DOHH2 (cell line): ENCODE data around the gene TGM3.

Experiments
- H3F3A ChIP-seq: fragments of 200-600 bp; sonication (generic), shearing (Covaris generic); 2 replicates; pipeline ENCODE4 v1.6.0; 2016; ENCODE audit warnings: antibody characterized with exemption, mild to moderate bottlenecking; ENCODE audit not compliant: control insufficient read depth, insufficient read depth
- H3K27ac ChIP-seq: fragments of 200-600 bp; sonication (generic); 2 replicates; pipeline ENCODE4 v1.5.1; 2014; ENCODE audit warnings: low read depth, mild to moderate bottlenecking, low read length, moderate library complexity
- H3K27me3 ChIP-seq: fragments of 200-600 bp; sonication (generic); 2 replicates; pipeline ENCODE4 v1.6.1; 2014; ENCODE audit warnings: mild to moderate bottlenecking, low read length, mixed read lengths; ENCODE audit not compliant: control insufficient read depth
- H3K36me3 ChIP-seq: fragments of 200-600 bp; sonication (generic); 2 replicates; pipeline ENCODE4 v1.6.1; 2014; ENCODE audit warnings: mild to moderate bottlenecking, low read length, moderate library complexity, mixed read lengths; ENCODE audit not compliant: control insufficient read depth
- H3K4me1 ChIP-seq: fragments of 200-600 bp; sonication (generic); 2 replicates; pipeline ENCODE4 v1.6.1; 2014; ENCODE audit warnings: mild to moderate bottlenecking, low read length, mixed read lengths; ENCODE audit not compliant: control insufficient read depth
- H3K4me2 ChIP-seq: fragments of 200-600 bp; sonication (generic); 2 replicates; pipeline ENCODE4 v1.6.0; 2014; ENCODE audit warnings: mild to moderate bottlenecking, low read length, moderate library complexity
- H3K4me3 ChIP-seq: fragments of 200-600 bp; sonication (generic); 2 replicates; pipeline ENCODE4 v1.5.1; 2014; ENCODE audit warnings: mild to moderate bottlenecking, low read length, mixed read lengths
- H3K79me2 ChIP-seq: fragments of 200-600 bp; sonication (generic); 2 replicates; pipeline ENCODE4 v1.6.1; 2014; ENCODE audit warnings: mild to moderate bottlenecking, low read length, mixed read lengths; ENCODE audit not compliant: control insufficient read depth
- H3K9me2 ChIP-seq: fragments of 200-600 bp; sonication (generic); replicated peaks from 2 replicates; pipeline ENCODE4 v1.6.1; 2014; ENCODE audit warnings: mild to moderate bottlenecking, low read length, mixed read lengths; ENCODE audit not compliant: control insufficient read depth
- H3K9me3 ChIP-seq: fragments of 200-600 bp; sonication (generic); 2 replicates; pipeline ENCODE4 v1.6.1; 2014; ENCODE audit warnings: antibody characterized with exemption, low read length, mixed read lengths; ENCODE audit not compliant: control insufficient read depth, insufficient read depth
- H4K20me1 ChIP-seq: fragments of 200-600 bp; sonication (generic); 2 replicates; pipeline ENCODE4 v1.6.0; 2014; ENCODE audit warnings: low read depth, mild to moderate bottlenecking, antibody characterized with exemption, low read length, moderate library complexity; ENCODE audit not compliant: control insufficient read depth, insufficient read depth
- CTCF ChIP-seq: fragments of 200-600 bp; sonication (generic); IDR thresholded peaks from one replicate; pipeline ENCODE4 v1.5.1; 2014; ENCODE audit warnings: antibody characterized with exemption, mild to moderate bottlenecking, low read depth, low read length; ENCODE audit not compliant: poor library complexity, severe bottlenecking
- EZH2phosphoT487 ChIP-seq: fragments of 200-600 bp; sonication (generic); IDR thresholded peaks from 2 replicates; pipeline ENCODE4 v1.6.1; 2017; ENCODE audit warnings: borderline replicate concordance, mild to moderate bottlenecking, antibody characterized with exemption, low read length, moderate library complexity, mixed read lengths

TGM3 gene

GRCh38 chr20:2305029-2305428 is 9.2 kb downstream of the TGM3 start:
- Histone ChIP-seq H3F3A (no peaks in the 10 kb centered on the region), H3K4me2 (no peak overlapping the region), H3K9me3 (no peaks in the 10 kb centered on the region), H3K27ac (no peak overlapping the region), H4K20me1 (peaks cover 2% of the 10 kb centered on the region; the same call in 1 of the 2 replicates), H3K4me1 (peaks cover 9% of the 10 kb centered on the region), H3K9me2 (no peaks in the 10 kb centered on the region), H3K27me3 (no peaks in the 10 kb centered on the region; the same call in 1 of the 2 replicates), H3K36me3 (no peaks in the 10 kb centered on the region), H3K4me3 (no peak overlapping the region), H3K79me2 (no peaks in the 10 kb centered on the region)
- no peak for TF ChIP-seq CTCF
- no peak for TF ChIP-seq EZH2phosphoT487

GRCh38 chr20:2305479-2305878 is 9.7 kb downstream of the TGM3 start:
- Histone ChIP-seq H4K20me1 (peaks cover 2% of the 10 kb centered on the region; the same call in 1 of the 2 replicates), H3K4me3 (no peak overlapping the region), H3K27me3 (no peaks in the 10 kb centered on the region; the same call in 1 of the 2 replicates), H3K79me2 (no peaks in the 10 kb centered on the region), H3K4me2 (no peak overlapping the region), H3K36me3 (no peaks in the 10 kb centered on the region), H3K9me3 (no peaks in the 10 kb centered on the region), H3F3A (no peaks in the 10 kb centered on the region), H3K27ac (no peak overlapping the region), H3K4me1 (peaks cover 9% of the 10 kb centered on the region), H3K9me2 (no peaks in the 10 kb centered on the region)
- TF ChIP-seq EZH2phosphoT487, result no peak
- TF ChIP-seq CTCF, result no peak

- H3K9me2 ChIP-seq, result no peaks in the 10 kb centered on the region
- H3K4me1 ChIP-seq, result peaks cover 7% of the 10 kb centered on the region
- H3K79me2 ChIP-seq, result no peaks in the 10 kb centered on the region
- no peak overlapping the region for H3K4me2 ChIP-seq
- no peak overlapping the region for H3K4me3 ChIP-seq
- H4K20me1 ChIP-seq, result peaks cover 2% of the 10 kb centered on the region; the same call in 1 of the 2 replicates
- H3K36me3 ChIP-seq, result no peaks in the 10 kb centered on the region
- TF ChIP-seq EZH2phosphoT487 (no peak), CTCF (no peak)
- no peaks in the 10 kb centered on the region for H3K9me3 ChIP-seq
- no peaks in the 10 kb centered on the region; the same call in 1 of the 2 replicates for H3K27me3 ChIP-seq
- no peak overlapping the region for H3K27ac ChIP-seq
- no peaks in the 10 kb centered on the region for H3F3A ChIP-seq
These were observed 10.1 kb downstream of the TGM3 start for GRCh38 chr20:2305946-2306345.
